Activated CD4-positive, alpha-beta T cell treated with anti-CD3 and anti-CD28 coated beads for 36 hours (primary cell): Measurements from ENCODE around the gene DENND4B. TPM values are rescaled to one million over a fixed set of nuclear protein-coding genes. Genes with fewer than 3 reads are reported as not detected.
A peak's percentile ranks its signal among the peaks of the same experiment; 100 is the strongest.

Experiments
- ATAC-seq: fragments of 200-7000 bp; cut with Tn5 transposase; one replicate; pipeline ENCODE4 v1.10.0; 2021; ENCODE audit warnings: mild to moderate bottlenecking, moderate library complexity
- CTCF ChIA-PET: fragments of 350-600 bp; sonication (Branson Sonifier 250); formaldehyde crosslinking; loops from one replicate; lab custom pipeline; 2021; ENCODE audit warnings: antibody characterized with exemption; lab: Charles Lee
- POLR2A ChIA-PET: fragments of 350-600 bp; sonication (Branson Sonifier 250); formaldehyde crosslinking; loops from one replicate; lab custom pipeline; 2021; ENCODE audit warnings: antibody characterized with exemption, inconsistent platforms; lab: Charles Lee
- DNase-seq: peaks from one replicate; pipeline ENCODE4 v3.0.0-alpha.2; 2020
- H3K27ac Mint-ChIP-seq: one replicate; pipeline ENCODE4 v1.8.0; 2021; ENCODE audit warnings: mixed read lengths
- H3K27me3 Mint-ChIP-seq: one replicate; pipeline ENCODE4 v1.8.0; 2021; ENCODE audit warnings: mixed read lengths
- H3K36me3 Mint-ChIP-seq: one replicate; pipeline ENCODE4 v1.8.0; 2021; ENCODE audit warnings: low read depth, mixed read lengths
- H3K4me1 Mint-ChIP-seq: one replicate; pipeline ENCODE4 v1.8.0; 2021; ENCODE audit warnings: mixed read lengths
- H3K4me3 Mint-ChIP-seq: one replicate; pipeline ENCODE4 v1.8.0; 2021; ENCODE audit warnings: mild to moderate bottlenecking, moderate library complexity, mixed read lengths
- H3K9me3 Mint-ChIP-seq: one replicate; pipeline ENCODE4 v1.8.0; 2021; ENCODE audit warnings: low read depth, mixed read lengths
- intact Hi-C, 2 experiments: fragments of 100-400 bp; cut with DNase I in 1 of 2; cut with micrococcal nuclease in 1 of 2; formaldehyde crosslinking; loops; one replicate each; pipeline versions ENCODE4 v1.14.2 to v1.15.1; 2022 to 2024; cut with DNase I, micrococcal nuclease
- total RNA-seq, 2 experiments: library from RNA; stranded (reverse); gene quantifications; one replicate each; pipeline ENCODE4 v1.2.3, GENCODE V29; 2021

The DENND4B gene
- total RNA-seq, 2 experiments from 2014 or later: 100 to 110 TPM

DNA sequence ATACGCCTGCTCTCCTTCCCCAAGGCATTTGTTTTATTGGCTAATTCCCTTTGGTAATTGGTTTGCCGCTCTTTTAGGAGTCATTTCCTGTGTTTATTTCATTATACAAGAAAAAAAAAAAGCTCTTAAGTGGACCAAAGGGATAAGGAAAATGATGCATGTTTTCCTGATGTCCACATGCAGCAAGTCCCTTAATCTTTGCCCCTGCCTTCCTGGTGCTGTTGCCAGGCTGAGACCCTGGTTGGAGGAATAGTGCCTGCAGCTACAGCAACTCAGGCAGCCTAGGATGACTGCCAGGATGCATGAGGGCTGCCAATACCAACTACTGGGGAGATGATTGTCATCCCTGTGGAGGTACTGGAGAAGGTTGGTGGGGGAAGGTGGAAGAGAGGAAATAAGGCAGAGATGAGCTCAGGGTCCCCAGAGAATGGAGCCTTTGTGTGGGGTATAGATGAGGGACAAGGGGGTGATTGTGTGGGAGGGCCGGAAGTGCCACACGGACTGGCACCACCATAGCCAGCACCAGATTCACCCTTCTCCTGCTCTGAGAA is 17.7 kb downstream of the DENND4B start:
- POLR2A ChIA-PET: interaction anchor here (0.6 to 0.7 kb wide), 3 partner anchors 16 to 123 kb away, joined by 3 to 4 read pairs (median 4); no protein-coding TSS in a partner anchor
- Mint-ChIP-seq H3K4me1 (peaks cover 9% of the 10 kb centered on the region), H3K9me3 (no peaks in the 10 kb centered on the region), H3K27ac (peak overlapping the region; percentile 44), H3K27me3 (no peaks in the 10 kb centered on the region), H3K36me3 (peaks cover 13% of the 10 kb centered on the region), H3K4me3 (no peak overlapping the region)
- DNase-seq (no peak), ATAC-seq (no peak)
- intact Hi-C loops: no loop called here
- CTCF ChIA-PET: interaction anchor here (1.3 kb wide), 1 partner anchor 108 kb away, joined by 3 read pairs; no protein-coding TSS in a partner anchor

GRCh38 chr1:153928245-153928644 is 18.3 kb downstream of the DENND4B start:
- no peak for DNase-seq
- Mint-ChIP-seq H3K4me1 (peaks cover 9% of the 10 kb centered on the region), H3K27me3 (no peaks in the 10 kb centered on the region), H3K36me3 (peaks cover 11% of the 10 kb centered on the region), H3K27ac (peak overlapping the region; percentile 44), H3K4me3 (no peak overlapping the region), H3K9me3 (no peaks in the 10 kb centered on the region)
- intact Hi-C loops: no loop called here
- ChIA-PET POLR2A (interaction anchor here (0.7 kb wide), 1 partner anchor 16 kb away, joined by 3 read pairs; no protein-coding TSS in a partner anchor), CTCF (no interaction called here)
- no peak for ATAC-seq

DNA sequence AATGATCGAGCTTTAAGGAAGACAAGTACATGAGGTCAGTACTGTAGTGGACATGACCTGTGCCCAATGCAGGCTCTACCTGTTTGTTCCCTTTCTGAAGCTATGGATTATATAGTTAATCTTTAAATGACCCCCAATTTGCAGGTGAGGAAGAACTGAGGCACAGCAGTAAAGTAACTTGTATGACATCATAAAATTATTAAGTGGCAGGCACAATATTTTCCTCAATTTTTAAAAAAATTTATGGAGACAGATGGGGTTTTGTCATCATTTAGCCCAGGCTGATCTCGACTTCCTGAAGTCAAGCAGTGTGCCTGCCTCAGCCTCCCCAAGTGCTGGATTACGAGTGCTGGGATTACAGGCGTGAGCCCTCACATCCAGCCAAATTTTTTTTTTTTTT is 20.1 kb downstream of the DENND4B start:
- ATAC-seq: no peak
- Mint-ChIP-seq H3K27ac (no peak overlapping the region), H3K9me3 (no peaks in the 10 kb centered on the region), H3K4me1 (peaks cover 11% of the 10 kb centered on the region), H3K36me3 (peaks cover 10% of the 10 kb centered on the region), H3K4me3 (no peak overlapping the region), H3K27me3 (no peaks in the 10 kb centered on the region)
- intact Hi-C loops: no loop called here
- ChIA-PET CTCF (interaction anchor here (0.7 to 1.1 kb wide), 3 partner anchors 14 to 61 kb away, joined by 3 to 4 read pairs (median 4); no protein-coding TSS in a partner anchor), POLR2A (no interaction called here)
- DNase-seq: no peak

- Mint-ChIP-seq H3K4me1 (peaks cover 36% of the 10 kb centered on the region), H3K4me3 (peak within 1 kb of the TSS; percentile 89), H3K36me3 (peaks cover 12% of the 10 kb centered on the region), H3K27ac (peak within 1 kb of the TSS; percentile 97), H3K27me3 (no peaks in the 10 kb centered on the region), H3K9me3 (no peaks in the 10 kb centered on the region)
- ChIA-PET POLR2A (interaction anchor here (0.9 to 3.6 kb wide), 6 partner anchors 17 to 69 kb away, joined by 3 to 24 read pairs (median 6); partner anchors contain the start of genes DENND4B, RPS27 and SLC39A1), CTCF (interaction anchor here (0.5 to 4.1 kb wide), 13 partner anchors 12 to 1047 kb away, joined by 3 to 12 read pairs (median 3); partner anchors contain the start of genes RAB13, RPS27 and SHC1)
- intact Hi-C loops: loop anchor here (1.0 to 5.0 kb wide), 21 partner anchors 21 to 684 kb away; partner anchors contain the start of genes CRTC2 (in 2 of the 2), RPS27 (in 2 of the 2), UBAP2L (in 2 of the 2) and CREB3L4 (in 1 of the 2)
- DNase-seq: peak; percentile 99
- ATAC-seq: peak; percentile 94
Observed at GRCh38 chr1:153922972-153923925, 23.3 kb downstream of the DENND4B start, which contains the start of gene GATAD2B. Gene GATAD2B (minus strand): TSS chr1:153922972. CDS start chr1:153828347, 94,625 bp downstream.

GRCh38 chr1:153922076-153922971 is 24.2 kb downstream of the DENND4B start:
- H3K27ac Mint-ChIP-seq: peak overlapping the region; percentile 89
- no peaks in the 10 kb centered on the region for H3K9me3 Mint-ChIP-seq
- H3K27me3 Mint-ChIP-seq: no peaks in the 10 kb centered on the region
- POLR2A ChIA-PET: interaction anchor here (0.6 to 3.6 kb wide), 5 partner anchors 23 to 351 kb away, joined by 3 to 24 read pairs (median 6); partner anchors contain the start of genes DENND4B, RPS27 and SLC39A1
- ATAC-seq (peak; percentile 18), DNase-seq (peak; percentile 87)
- intact Hi-C loops: loop anchor here (2.0 to 5.0 kb wide), 8 partner anchors 35 to 684 kb away; partner anchors contain the start of gene RPS27 (in 1 of the 2)
- H3K4me1 Mint-ChIP-seq: peaks cover 42% of the 10 kb centered on the region
- H3K36me3 Mint-ChIP-seq: peaks cover 16% of the 10 kb centered on the region
- peak overlapping the region; percentile 89 for H3K4me3 Mint-ChIP-seq
- CTCF ChIA-PET: interaction anchor here (0.5 to 4.1 kb wide), 14 partner anchors 9 to 350 kb away, joined by 3 to 12 read pairs (median 4); partner anchors contain the start of genes DENND4B and RPS27

- H3K4me3 Mint-ChIP-seq: peak overlapping the region; percentile 89
- peak overlapping the region; percentile 89 for H3K27ac Mint-ChIP-seq
- intact Hi-C loops: loop anchor here (2.0 to 5.0 kb wide), 8 partner anchors 34 to 685 kb away; partner anchors contain the start of gene RPS27 (in 1 of the 2)
- peaks cover 16% of the 10 kb centered on the region for H3K36me3 Mint-ChIP-seq
- H3K27me3 Mint-ChIP-seq: no peaks in the 10 kb centered on the region
- no peak for DNase-seq
- ChIA-PET CTCF (interaction anchor here (0.7 to 4.1 kb wide), 10 partner anchors 8 to 146 kb away, joined by 3 to 12 read pairs (median 4); partner anchors contain the start of gene DENND4B), POLR2A (interaction anchor here (0.6 to 3.6 kb wide), 7 partner anchors 17 to 352 kb away, joined by 3 to 24 read pairs (median 4); partner anchors contain the start of genes DENND4B, RPS27 and SLC39A1)
- H3K9me3 Mint-ChIP-seq: no peaks in the 10 kb centered on the region
- H3K4me1 Mint-ChIP-seq: peaks cover 48% of the 10 kb centered on the region
- no peak for ATAC-seq
Observed at GRCh38 chr1:153921803-153922075, 24.8 kb downstream of the DENND4B start.

GRCh38 chr1:153921080-153921802 is 25.3 kb downstream of the DENND4B start:
- Mint-ChIP-seq H3K36me3 (peaks cover 18% of the 10 kb centered on the region), H3K27me3 (no peaks in the 10 kb centered on the region), H3K9me3 (no peaks in the 10 kb centered on the region), H3K4me3 (peak overlapping the region; percentile 89), H3K4me1 (peaks cover 52% of the 10 kb centered on the region), H3K27ac (peak overlapping the region; percentile 89)
- POLR2A ChIA-PET: interaction anchor here (0.6 to 3.6 kb wide), 7 partner anchors 17 to 352 kb away, joined by 3 to 17 read pairs (median 4); partner anchors contain the start of genes RPS27 and SLC39A1
- no peak for ATAC-seq
- intact Hi-C loops: loop anchor here (5.0 kb wide), 3 partner anchors 34 to 99 kb away; no protein-coding TSS in a partner anchor
- DNase-seq: no peak
- CTCF ChIA-PET: interaction anchor here (0.7 to 4.1 kb wide), 11 partner anchors 8 to 146 kb away, joined by 3 to 12 read pairs (median 4); partner anchors contain the start of gene DENND4B

- DNase-seq (peak; percentile 48), ATAC-seq (peak; percentile 3)
- CTCF ChIA-PET: interaction anchor here (0.6 to 4.1 kb wide), 8 partner anchors 9 to 192 kb away, joined by 3 to 12 read pairs (median 4); partner anchors contain the start of genes DENND4B and INTS3
- Mint-ChIP-seq H3K4me1 (peaks cover 59% of the 10 kb centered on the region), H3K4me3 (peak overlapping the region; percentile 89), H3K27ac (peak overlapping the region; percentile 89), H3K9me3 (no peaks in the 10 kb centered on the region), H3K27me3 (no peaks in the 10 kb centered on the region), H3K36me3 (peaks cover 20% of the 10 kb centered on the region)
- POLR2A ChIA-PET: interaction anchor here (0.6 to 3.6 kb wide), 6 partner anchors 16 to 836 kb away, joined by 3 to 17 read pairs (median 4); partner anchors contain the start of gene RPS27
- intact Hi-C loops: loop anchor here (5.0 kb wide), 3 partner anchors 33 to 98 kb away; no protein-coding TSS in a partner anchor
Observed at GRCh38 chr1:153919876-153920852, 26.4 kb downstream of the DENND4B start.
